ENCODE data around the gene CDHR3. TPM values are rescaled to one million over a fixed set of nuclear protein-coding genes. Genes with fewer than 3 reads are reported as not detected.
"Not testable (repeated sequence)": the region's sequence is repeated elsewhere in the genome, so short reads cannot be mapped to it uniquely, and the experiment has no call there.

CDHR3 gene
- total RNA-seq, 2 donors from 2014 or later, result 2.2 to 3.9 TPM

DNA sequence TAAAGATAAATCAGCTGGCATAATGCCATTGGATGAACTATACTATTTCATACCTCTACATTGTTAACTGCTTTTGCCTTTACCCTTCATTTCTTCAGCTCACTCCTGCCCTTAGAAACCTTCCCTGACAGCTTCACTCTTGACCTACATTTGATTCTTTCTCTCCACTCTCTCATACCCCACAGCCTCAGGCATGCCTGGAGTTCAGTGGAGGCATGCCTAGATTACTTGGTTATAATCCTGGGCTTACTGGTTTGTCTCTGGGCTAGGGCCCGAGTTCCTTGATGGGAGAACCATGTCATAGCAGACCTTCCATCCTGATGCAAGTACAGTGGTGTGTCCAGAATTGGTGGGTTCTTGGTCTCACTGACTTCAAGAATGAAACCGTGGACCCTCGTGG, 8.4 kb upstream of the CDHR3 start:
- Histone ChIP-seq H3K9me3 (no peaks in the 10 kb centered on the region), H3K27me3 (replicated peaks; ENCODE audit: insufficient read depth) (no peaks in the 10 kb centered on the region), H3K4me1 (replicated peaks) (no peaks in the 10 kb centered on the region), H3K27ac (no peak overlapping the region), H3K4me3 (no peak overlapping the region), H3K36me3 (no peaks in the 10 kb centered on the region)
- no peak for DNase-seq (ENCODE audit: low spot score)
- WGBS, result 96% methylated on average over 3 of the region's 3 CpGs
- intact Hi-C loops (cut with DNase I), result no loop called here
- TF ChIP-seq POLR2A (IDR thresholded peaks at IDR 0.05) (no peak), POLR2AphosphoS5 (IDR thresholded peaks at IDR 0.05) (no peak)
- TF ChIP-seq, protein P1, sequence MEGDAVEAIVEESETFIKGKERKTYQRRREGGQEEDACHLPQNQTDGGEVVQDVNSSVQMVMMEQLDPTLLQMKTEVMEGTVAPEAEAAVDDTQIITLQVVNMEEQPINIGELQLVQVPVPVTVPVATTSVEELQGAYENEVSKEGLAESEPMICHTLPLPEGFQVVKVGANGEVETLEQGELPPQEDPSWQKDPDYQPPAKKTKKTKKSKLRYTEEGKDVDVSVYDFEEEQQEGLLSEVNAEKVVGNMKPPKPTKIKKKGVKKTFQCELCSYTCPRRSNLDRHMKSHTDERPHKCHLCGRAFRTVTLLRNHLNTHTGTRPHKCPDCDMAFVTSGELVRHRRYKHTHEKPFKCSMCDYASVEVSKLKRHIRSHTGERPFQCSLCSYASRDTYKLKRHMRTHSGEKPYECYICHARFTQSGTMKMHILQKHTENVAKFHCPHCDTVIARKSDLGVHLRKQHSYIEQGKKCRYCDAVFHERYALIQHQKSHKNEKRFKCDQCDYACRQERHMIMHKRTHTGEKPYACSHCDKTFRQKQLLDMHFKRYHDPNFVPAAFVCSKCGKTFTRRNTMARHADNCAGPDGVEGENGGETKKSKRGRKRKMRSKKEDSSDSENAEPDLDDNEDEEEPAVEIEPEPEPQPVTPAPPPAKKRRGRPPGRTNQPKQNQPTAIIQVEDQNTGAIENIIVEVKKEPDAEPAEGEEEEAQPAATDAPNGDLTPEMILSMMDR (IDR thresholded peaks at IDR 0.05), result no peak

DNA sequence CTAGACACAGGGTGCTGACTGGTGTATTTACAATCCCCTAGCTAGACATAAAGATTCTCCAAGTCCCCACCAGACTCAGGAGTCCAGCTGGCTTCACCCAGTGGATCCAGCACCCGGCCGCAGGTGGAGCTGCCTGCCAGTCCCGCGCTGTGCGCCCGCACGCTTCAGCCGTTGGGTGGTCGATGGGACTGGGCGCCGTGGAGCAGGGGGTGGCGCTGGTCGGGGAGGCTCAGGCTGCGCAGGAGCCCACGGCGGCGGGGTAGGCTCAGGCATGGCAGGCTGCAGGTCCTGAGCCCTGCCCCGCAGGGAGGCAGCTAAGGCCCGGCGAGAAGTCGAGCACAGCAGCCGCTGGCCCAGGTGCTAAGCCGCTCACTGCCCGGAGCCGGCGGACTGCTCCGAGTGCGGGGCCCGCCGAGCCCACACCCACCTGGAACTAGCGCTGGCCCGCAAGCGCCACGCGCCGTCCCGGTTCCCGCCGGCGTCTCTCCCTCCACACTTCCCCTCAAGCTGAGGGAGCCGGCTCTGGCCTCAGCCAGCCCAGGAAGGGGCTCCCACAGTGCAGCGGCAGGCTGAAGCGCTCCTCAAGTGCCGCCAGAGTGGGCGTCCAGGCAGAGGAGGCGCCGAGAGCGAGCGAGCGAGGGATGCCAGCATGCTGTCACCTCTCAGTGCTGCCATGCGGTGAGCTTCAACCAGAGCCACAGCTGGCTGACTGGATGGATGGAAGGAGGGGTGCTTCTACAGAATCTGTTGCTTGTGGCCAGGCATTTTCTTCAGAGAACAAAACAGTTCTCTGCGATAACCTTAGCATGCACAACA, 7.2 kb upstream of the CDHR3 start:
- H3K27ac ChIP-seq; H3K36me3 ChIP-seq; H3K4me3 ChIP-seq; H3K9me3 ChIP-seq; H3K27me3 ChIP-seq (replicated peaks; ENCODE audit: insufficient read depth); H3K4me1 ChIP-seq (replicated peaks); DNase-seq (ENCODE audit: low spot score); intact Hi-C loops (cut with DNase I): not testable (repeated sequence)
- 94% methylated on average over 41 of the region's 52 CpGs for WGBS

DNA sequence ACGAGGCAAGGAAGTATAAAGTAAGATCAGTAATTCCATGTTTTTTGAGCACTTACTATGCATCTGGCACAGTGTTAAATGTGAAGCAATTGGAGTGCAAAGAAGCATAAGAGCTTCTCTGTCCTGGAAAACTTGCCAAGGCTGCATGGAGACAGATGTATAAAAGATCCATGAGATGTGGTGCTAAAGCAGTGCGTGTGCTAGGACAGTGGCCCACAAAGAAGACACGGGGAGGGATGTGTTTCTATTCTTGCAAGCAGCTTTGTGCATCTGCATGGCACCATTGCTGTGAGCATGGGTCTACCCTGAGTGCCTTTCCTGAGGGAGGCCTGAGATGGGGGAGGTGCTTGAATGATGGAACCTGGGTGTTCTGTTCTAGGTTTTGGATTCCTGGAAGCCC, 5.1 kb upstream of the CDHR3 start:
- TF ChIP-seq POLR2AphosphoS5 (IDR thresholded peaks at IDR 0.05), result no peak
- WGBS, result 66% methylated on average over 3 of the region's 3 CpGs
- intact Hi-C loops (cut with DNase I), result no loop called here
- no peak for DNase-seq (ENCODE audit: low spot score)
- Histone ChIP-seq H3K4me3 (no peak overlapping the region), H3K4me1 (replicated peaks) (no peaks in the 10 kb centered on the region), H3K27ac (no peak overlapping the region), H3K36me3 (no peaks in the 10 kb centered on the region), H3K27me3 (replicated peaks; ENCODE audit: insufficient read depth) (no peaks in the 10 kb centered on the region), H3K9me3 (no peaks in the 10 kb centered on the region)

DNA sequence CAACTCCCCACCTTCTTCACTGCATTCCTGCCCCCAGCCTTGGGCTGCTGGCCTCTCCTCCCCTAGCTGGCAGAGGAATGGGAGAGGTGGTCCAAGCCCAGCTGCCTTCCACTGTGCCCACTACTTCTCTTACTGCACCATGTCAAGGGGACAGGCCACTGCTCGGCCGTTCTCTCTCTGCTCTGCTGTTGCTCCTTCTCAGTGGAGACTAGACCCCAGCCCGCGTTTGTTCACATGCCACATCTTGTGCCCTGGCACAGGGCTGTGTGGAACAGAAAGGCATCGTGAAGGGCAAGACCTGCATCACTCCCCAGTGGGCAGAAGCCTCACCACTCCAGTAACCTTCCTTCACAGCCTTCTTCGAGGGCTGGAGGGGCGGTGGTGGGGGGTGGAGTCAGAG, 711 bp upstream of the CDHR3 start:
- intact Hi-C loops (cut with DNase I), result no loop called here
- Histone ChIP-seq H3K4me3 (no peak overlapping the region), H3K27me3 (replicated peaks; ENCODE audit: insufficient read depth) (no peaks in the 10 kb centered on the region), H3K27ac (peak overlapping the region in 1 of 2 donors; percentile 57), H3K9me3 (no peaks in the 10 kb centered on the region), H3K36me3 (no peaks in the 10 kb centered on the region), H3K4me1 (replicated peaks) (no peaks in the 10 kb centered on the region)
- TF ChIP-seq, protein P1 (IDR thresholded peaks at IDR 0.05), result no peak
- no peak for TF ChIP-seq POLR2A (IDR thresholded peaks at IDR 0.05)
- TF ChIP-seq POLR2AphosphoS5 (IDR thresholded peaks at IDR 0.05), result no peak
- 82% methylated on average over 7 of the region's 7 CpGs for WGBS
- no peak for DNase-seq (ENCODE audit: low spot score)

DNA sequence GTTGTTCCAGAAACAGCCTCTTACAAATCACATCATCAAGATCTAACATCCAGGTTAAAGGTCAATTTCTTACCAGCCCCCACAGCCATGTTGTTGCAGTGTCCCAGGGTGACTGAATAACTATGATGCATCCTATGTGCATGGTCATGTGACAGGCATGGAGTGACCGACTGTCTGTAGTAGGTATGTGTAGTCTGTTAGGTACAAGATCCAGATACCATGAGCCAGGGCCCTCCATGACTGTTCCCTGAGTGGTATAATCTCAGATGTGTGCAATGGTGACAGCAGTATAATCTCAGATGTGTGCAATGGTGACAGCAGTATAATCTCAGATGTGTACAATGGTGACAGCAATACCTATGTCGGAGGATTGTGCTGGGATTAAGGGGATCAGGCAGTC, 8.8 kb downstream of the CDHR3 start:
- Histone ChIP-seq H3K27me3 (replicated peaks; ENCODE audit: insufficient read depth) (no peaks in the 10 kb centered on the region), H3K4me1 (replicated peaks) (no peaks in the 10 kb centered on the region), H3K4me3 (no peak overlapping the region), H3K27ac (no peak overlapping the region), H3K9me3 (no peaks in the 10 kb centered on the region), H3K36me3 (no peaks in the 10 kb centered on the region)
- intact Hi-C loops (cut with DNase I), result no loop called here
- no peak for DNase-seq (ENCODE audit: low spot score)
- 93% methylated on average over 2 of the region's 2 CpGs for WGBS
- TF ChIP-seq POLR2AphosphoS5 (IDR thresholded peaks at IDR 0.05) (no peak), POLR2A (IDR thresholded peaks at IDR 0.05) (no peak)
- TF ChIP-seq, protein P1 (IDR thresholded peaks at IDR 0.05), result no peak

DNA sequence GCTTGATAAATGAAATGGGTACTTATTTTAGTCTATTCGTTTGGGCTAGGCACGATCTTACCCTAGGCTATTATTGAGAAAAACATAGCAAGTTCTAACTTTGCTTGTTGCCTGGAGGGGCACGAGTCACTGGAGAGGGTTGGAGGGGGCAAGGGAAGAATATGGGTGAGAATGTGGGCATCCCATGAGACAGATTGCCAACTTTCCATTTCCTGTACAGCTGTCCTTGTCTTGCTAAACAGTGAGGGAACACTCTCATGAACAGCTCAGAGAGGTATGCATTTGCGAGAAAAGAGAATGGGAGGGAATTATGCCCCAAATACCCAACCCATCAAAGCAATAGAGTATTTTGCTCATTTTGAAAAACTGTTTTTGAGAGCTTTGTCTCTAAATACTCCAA, 9.2 kb downstream of the CDHR3 start:
- no peaks in the 10 kb centered on the region for H3K36me3 ChIP-seq
- TF ChIP-seq POLR2A (IDR thresholded peaks at IDR 0.05) (no peak), POLR2AphosphoS5 (IDR thresholded peaks at IDR 0.05) (no peak)
- TF ChIP-seq, protein P1 (IDR thresholded peaks at IDR 0.05), result no peak
- no peaks in the 10 kb centered on the region for H3K9me3 ChIP-seq
- no peaks in the 10 kb centered on the region for H3K27me3 ChIP-seq (replicated peaks; ENCODE audit: insufficient read depth)
- H3K4me3 ChIP-seq, result no peak overlapping the region
- WGBS, result 71% methylated on average over 4 of the region's 4 CpGs
- no peaks in the 10 kb centered on the region for H3K4me1 ChIP-seq (replicated peaks)
- no peak for DNase-seq (ENCODE audit: low spot score)
- H3K27ac ChIP-seq, result no peak overlapping the region
- intact Hi-C loops (cut with DNase I), result no loop called here

All from prostate gland (tissue), 2 donors.